GM12878 (cell line): ENCODE data around the gene HIVEP2.
A peak's percentile ranks its signal among the peaks of the same experiment; 100 is the strongest.

ENCODE experiments used
- MYC ChIP-seq: IDR thresholded peaks from 2 replicates; pipeline ENCODE4 v1.6.1; 2011; ENCODE audit warnings: mild to moderate bottlenecking, low read length, moderate library complexity, inconsistent platforms; ENCODE audit not compliant: insufficient read depth, insufficient replicate concordance, insufficient read length, severe bottlenecking
- POLR2A ChIP-seq: IDR thresholded peaks from 2 replicates; pipeline ENCODE4 v1.6.1; 2011; ENCODE audit warnings: low read depth, mild to moderate bottlenecking, low read length
- SPI1 ChIP-seq: IDR thresholded peaks from 2 replicates; pipeline ENCODE4 v1.6.1; 2011; ENCODE audit warnings: low read depth, mild to moderate bottlenecking, low read length, moderate library complexity, borderline replicate concordance; ENCODE audit not compliant: insufficient read depth
- TAF1 ChIP-seq: IDR thresholded peaks from 2 replicates; pipeline ENCODE4 v1.6.1; 2011; ENCODE audit warnings: mild to moderate bottlenecking, low read depth, low read length, borderline replicate concordance
- TF ChIP-seq, protein P1 (sequence below): IDR thresholded peaks from 2 replicates; pipeline ENCODE4 v1.6.1; 2012; ENCODE audit warnings: mild to moderate bottlenecking, low read depth, low read length

DNA sequence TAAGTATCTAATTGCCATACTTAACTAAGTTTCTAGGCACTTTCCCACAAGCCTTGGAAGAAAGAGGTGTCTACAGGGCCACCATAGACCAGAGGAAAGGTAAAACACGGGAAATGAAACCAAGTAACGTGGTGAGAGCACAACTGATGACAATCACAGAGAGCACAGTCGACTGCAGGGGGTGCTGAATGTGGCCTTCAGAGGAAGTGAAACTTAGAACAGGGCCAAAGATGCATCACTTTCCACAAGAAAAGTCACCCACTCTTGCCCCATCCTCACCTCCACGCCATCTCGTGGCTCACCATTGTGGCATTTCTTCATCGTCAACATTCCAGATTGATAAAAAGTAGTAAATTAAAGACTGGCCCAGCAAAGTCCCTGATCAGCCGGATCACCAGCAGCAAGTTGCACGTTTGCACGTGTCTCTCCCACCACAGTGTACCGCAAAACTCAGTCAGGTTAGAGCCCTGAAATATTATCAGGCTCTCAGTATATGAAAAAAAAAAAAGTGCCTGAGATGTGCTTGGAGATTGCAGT, 31.4 kb downstream of the HIVEP2 start:
- peak; percentile 59; the same call in 1 of the 2 replicates for TF ChIP-seq TAF1
- TF ChIP-seq, protein P1, sequence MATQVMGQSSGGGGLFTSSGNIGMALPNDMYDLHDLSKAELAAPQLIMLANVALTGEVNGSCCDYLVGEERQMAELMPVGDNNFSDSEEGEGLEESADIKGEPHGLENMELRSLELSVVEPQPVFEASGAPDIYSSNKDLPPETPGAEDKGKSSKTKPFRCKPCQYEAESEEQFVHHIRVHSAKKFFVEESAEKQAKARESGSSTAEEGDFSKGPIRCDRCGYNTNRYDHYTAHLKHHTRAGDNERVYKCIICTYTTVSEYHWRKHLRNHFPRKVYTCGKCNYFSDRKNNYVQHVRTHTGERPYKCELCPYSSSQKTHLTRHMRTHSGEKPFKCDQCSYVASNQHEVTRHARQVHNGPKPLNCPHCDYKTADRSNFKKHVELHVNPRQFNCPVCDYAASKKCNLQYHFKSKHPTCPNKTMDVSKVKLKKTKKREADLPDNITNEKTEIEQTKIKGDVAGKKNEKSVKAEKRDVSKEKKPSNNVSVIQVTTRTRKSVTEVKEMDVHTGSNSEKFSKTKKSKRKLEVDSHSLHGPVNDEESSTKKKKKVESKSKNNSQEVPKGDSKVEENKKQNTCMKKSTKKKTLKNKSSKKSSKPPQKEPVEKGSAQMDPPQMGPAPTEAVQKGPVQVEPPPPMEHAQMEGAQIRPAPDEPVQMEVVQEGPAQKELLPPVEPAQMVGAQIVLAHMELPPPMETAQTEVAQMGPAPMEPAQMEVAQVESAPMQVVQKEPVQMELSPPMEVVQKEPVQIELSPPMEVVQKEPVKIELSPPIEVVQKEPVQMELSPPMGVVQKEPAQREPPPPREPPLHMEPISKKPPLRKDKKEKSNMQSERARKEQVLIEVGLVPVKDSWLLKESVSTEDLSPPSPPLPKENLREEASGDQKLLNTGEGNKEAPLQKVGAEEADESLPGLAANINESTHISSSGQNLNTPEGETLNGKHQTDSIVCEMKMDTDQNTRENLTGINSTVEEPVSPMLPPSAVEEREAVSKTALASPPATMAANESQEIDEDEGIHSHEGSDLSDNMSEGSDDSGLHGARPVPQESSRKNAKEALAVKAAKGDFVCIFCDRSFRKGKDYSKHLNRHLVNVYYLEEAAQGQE, result no peak
- TF ChIP-seq POLR2A, result peak; percentile 43; the same call in 1 of the 2 replicates
- peak; percentile 100 for TF ChIP-seq SPI1
- TF ChIP-seq MYC, result peak; percentile 56
